HCT116 (cell line): Measurements from ENCODE around the gene CD96. TPM values are rescaled to one million over a fixed set of nuclear protein-coding genes. Genes with fewer than 3 reads are reported as not detected.

Experiments
- ATAC-seq: fragments of 200-7000 bp; cut with Tn5 transposase; 2 replicates; pipeline ENCODE4 v1.9.1; 2020; ENCODE audit warnings: mild to moderate bottlenecking, moderate library complexity
- BruUV-seq: library from RNA; stranded (reverse); fragments of 400-500 nt; replicated peaks from 2 replicates; lab custom pipeline; 2021; lab: Mats Ljungman, UMichigan
- CTCF ChIA-PET: fragments of 300-600 bp; sonication (Branson Sonifier 250); formaldehyde crosslinking; loops from one replicate; lab custom pipeline; 2021; ENCODE audit warnings: antibody characterized with exemption; lab: Charles Lee
- POLR2A ChIA-PET: fragments of 300-600, 350-600 bp; sonication (Branson Sonifier 250); formaldehyde crosslinking; loops from one replicate; lab custom pipeline; 2021; ENCODE audit warnings: antibody characterized with exemption; lab: Charles Lee
- RAD21 ChIA-PET, 2 experiments: fragments of 300-600 bp; sonication (Branson Sonifier 250); formaldehyde crosslinking; loops; one replicate each; lab custom pipeline; 2023; ENCODE audit warnings: low total read pairs in 2 of 2; ENCODE audit not compliant: uncharacterized antibody in 2 of 2, unreplicated experiment in 2 of 2, low non-redundant PET in 1 of 2; lab: Charles Lee
- DNase-seq: peaks from one replicate; pipeline ENCODE4 v3.0.0-alpha.2; 2010; ENCODE audit warnings: low read depth, low spot score
- H2AFZ ChIP-seq: fragments of 200-600 bp; shearing (Covaris generic), sonication (generic); 2 replicates; pipeline ENCODE4 v1.6.1; 2017; ENCODE audit warnings: low read depth, mixed run types, mixed read lengths, antibody characterized with exemption, low read length; ENCODE audit not compliant: poor library complexity, severe bottlenecking
- H3K27ac ChIP-seq: 2 replicates; pipeline ENCODE4 v1.5.1; 2012; ENCODE audit warnings: low read depth, low read length
- H3K27me3 ChIP-seq: fragments of 200-600 bp; sonication (generic); 2 replicates; pipeline ENCODE4 v1.6.1; 2016; ENCODE audit warnings: mixed run types, low read length, mixed read lengths; ENCODE audit not compliant: insufficient read depth
- H3K36me3 ChIP-seq, 2 experiments: fragments of 200-500 bp in 1 of 2; fragments of 200-600 bp in 1 of 2; sonication (Bioruptor generic) in 1 of 2; sonication (generic) in 1 of 2; 2 replicates each; pipeline versions ENCODE4 v1.5.1 to v1.6.1; 2014 to 2016; ENCODE audit warnings: low read length in 2 of 2, inconsistent platforms in 1 of 2, mixed read lengths in 1 of 2, mixed run types in 1 of 2; ENCODE audit not compliant: insufficient read depth in 2 of 2, control insufficient read depth in 1 of 2
- H3K4me1 ChIP-seq, 2 experiments: fragments of 200-600 bp in 1 of 2; sonication (generic) in 1 of 2; 2 replicates each; pipeline versions ENCODE4 v1.5.1 to v1.6.1; 2012 to 2017; ENCODE audit warnings: low read length in 2 of 2, inconsistent platforms in 1 of 2, mild to moderate bottlenecking in 1 of 2, mixed read lengths in 1 of 2, mixed run types in 1 of 2, moderate library complexity in 1 of 2; ENCODE audit not compliant: insufficient read depth in 2 of 2, control insufficient read depth in 1 of 2
- H3K4me2 ChIP-seq: fragments of 200-600 bp; sonication (generic); 2 replicates; pipeline ENCODE4 v1.6.1; 2017; ENCODE audit warnings: mixed run types, low read length, mixed read lengths
- H3K4me3 ChIP-seq, 2 experiments: fragments of 200-600 bp in 1 of 2; sonication (generic) in 1 of 2; replicated peaks in 1 of 2; 2 replicates each; pipeline ENCODE4 v1.5.1; 2011 to 2016; ENCODE audit warnings: low read length in 2 of 2, control low read depth in 1 of 2, low read depth in 1 of 2, mild to moderate bottlenecking in 1 of 2, mixed read lengths in 1 of 2, mixed run types in 1 of 2
- H3K79me2 ChIP-seq: fragments of 200-600 bp; sonication (generic); 2 replicates; pipeline ENCODE4 v1.6.1; 2017; ENCODE audit warnings: mild to moderate bottlenecking, mixed run types, low read length, moderate library complexity, mixed read lengths; ENCODE audit not compliant: insufficient read depth
- H3K9ac ChIP-seq: fragments of 200-600 bp; sonication (generic); 2 replicates; pipeline ENCODE4 v1.6.1; 2016; ENCODE audit warnings: low read length, mixed read lengths
- H3K9me2 ChIP-seq: fragments of 200-600 bp; sonication (generic), shearing (Covaris generic); 2 replicates; pipeline ENCODE4 v1.6.1; 2017; ENCODE audit warnings: mixed run types, mild to moderate bottlenecking, moderate library complexity; ENCODE audit not compliant: insufficient read depth
- H3K9me3 ChIP-seq, 2 experiments: fragments of 200-500 bp in 1 of 2; fragments of 200-600 bp in 1 of 2; sonication (Bioruptor generic) in 1 of 2; sonication (generic) in 1 of 2; 2 replicates each; pipeline ENCODE4 v1.6.1; 2014 to 2017; ENCODE audit warnings: low read length in 2 of 2, mixed read lengths in 2 of 2, inconsistent platforms in 1 of 2, low read depth in 1 of 2, mild to moderate bottlenecking in 1 of 2, mixed run types in 1 of 2, moderate library complexity in 1 of 2; ENCODE audit not compliant: control insufficient read depth in 1 of 2, insufficient read depth in 1 of 2
- H4K20me1 ChIP-seq: fragments of 200-600 bp; sonication (generic), shearing (Covaris generic); 2 replicates; pipeline ENCODE4 v1.6.1; 2017; ENCODE audit warnings: mixed run types, mild to moderate bottlenecking, moderate library complexity; ENCODE audit not compliant: insufficient read depth
- ATF3 ChIP-seq: IDR thresholded peaks from 2 replicates; pipeline ENCODE4 v1.6.1; 2012
- CTCF ChIP-seq, 3 experiments: fragments of 200-600 bp in 1 of 3; sonication (generic) in 1 of 3; IDR thresholded peaks in 2 of 3; conservative IDR thresholded peaks in 1 of 3; 2 replicates each; pipeline ENCODE4 v1.5.1; 2012 to 2017; ENCODE audit warnings: low read depth in 2 of 3, low read length in 2 of 3, antibody characterized with exemption in 1 of 3, borderline replicate concordance in 1 of 3, control low read depth in 1 of 3, mild to moderate bottlenecking in 1 of 3, mixed read lengths in 1 of 3, mixed run types in 1 of 3, moderate library complexity in 1 of 3; ENCODE audit not compliant: insufficient read depth in 1 of 3
- EGR1 ChIP-seq: IDR thresholded peaks from 2 replicates; pipeline ENCODE4 v1.6.1; 2012; ENCODE audit warnings: low read depth
- ELF1 ChIP-seq: IDR thresholded peaks from 2 replicates; pipeline ENCODE4 v1.6.1; 2012; ENCODE audit warnings: low read depth, borderline replicate concordance
- EZH2 ChIP-seq: fragments of 200-600 bp; sonication (generic); IDR thresholded peaks from 2 replicates; pipeline ENCODE4 v1.6.1; 2017; ENCODE audit warnings: antibody characterized with exemption, mixed run types
- EZH2phosphoT487 ChIP-seq: fragments of 200-600 bp; IDR thresholded peaks from 2 replicates; pipeline ENCODE4 v1.6.1; 2018; ENCODE audit warnings: antibody characterized with exemption, borderline replicate concordance
- JUND ChIP-seq: IDR thresholded peaks from 2 replicates; pipeline ENCODE4 v1.6.1; 2012
- POLR2A ChIP-seq: IDR thresholded peaks from 2 replicates; pipeline ENCODE4 v1.7.0; 2011; ENCODE audit warnings: borderline replicate concordance; ENCODE audit not compliant: insufficient read depth, insufficient read length; ENCODE audit errors: extremely low read depth
- RAD21 ChIP-seq: IDR thresholded peaks from 2 replicates; pipeline ENCODE4 v1.6.1; 2012; ENCODE audit warnings: low read depth, mild to moderate bottlenecking
- TCF7L2 ChIP-seq: IDR thresholded peaks from 2 replicates; pipeline ENCODE4 v1.7.0; 2011; ENCODE audit warnings: borderline replicate concordance, inconsistent platforms; ENCODE audit not compliant: insufficient read depth, insufficient read length; ENCODE audit errors: extremely low read depth
- ZBTB33 ChIP-seq: IDR thresholded peaks from 2 replicates; pipeline ENCODE4 v1.6.1; 2011; ENCODE audit warnings: mild to moderate bottlenecking, low read length, moderate library complexity; ENCODE audit not compliant: insufficient replicate concordance; ENCODE audit errors: extremely low read depth
- ZNF274 ChIP-seq: fragments of 200-500 bp; sonication (Bioruptor generic); IDR thresholded peaks from 2 replicates; pipeline ENCODE4 v1.6.1; 2014; ENCODE audit warnings: mild to moderate bottlenecking, low read depth, low read length, inconsistent platforms
- intact Hi-C: fragments of 100-400 bp; cut with micrococcal nuclease; formaldehyde crosslinking; loops from 2 replicates; pipeline ENCODE4 v1.10.0; 2022
- total RNA-seq: library from RNA; stranded (reverse); gene quantifications from one replicate; pipeline ENCODE4 v1.2.1, GENCODE V29; 2021; ENCODE audit not compliant: unreplicated experiment

CD96 gene
- total RNA-seq, 1 experiment from 2014 or later = 0.42 TPM

- H3K4me3 ChIP-seq = peak overlapping the region; percentile 74 to 81
- no peaks in the 10 kb centered on the region for H3K27me3 ChIP-seq
- peak overlapping the region; percentile 75 for H3K9ac ChIP-seq
- no peak overlapping the region for H2AFZ ChIP-seq
- no peaks in the 10 kb centered on the region for H3K9me2 ChIP-seq
- no TSS peak for BruUV-seq
- CTCF ChIA-PET = no interaction called here
- peaks cover 62% of the 10 kb centered on the region for H3K79me2 ChIP-seq
- no peaks in the 10 kb centered on the region for H3K36me3 ChIP-seq
- ATAC-seq = no peak
- no peak for TF ChIP-seq ELF1
- no peak for TF ChIP-seq CTCF (IDR thresholded peaks at IDR 0.05 in 2 of 3, conservative IDR thresholded peaks at IDR 0.05 in 1 of 3; ENCODE audit: borderline replicate concordance in 1 of 3, insufficient read depth in 1 of 3, low read depth in 2 of 3, low read length in 2 of 3)
- TF ChIP-seq TCF7L2 = no peak
- TF ChIP-seq ZBTB33 = no peak
- TF ChIP-seq EGR1 = no peak
- TF ChIP-seq JUND = no peak
- TF ChIP-seq EZH2phosphoT487 = no peak
- TF ChIP-seq ZNF274 = no peak
- no peak for TF ChIP-seq POLR2A
- TF ChIP-seq EZH2 = no peak
- TF ChIP-seq ATF3 = no peak
- TF ChIP-seq RAD21 = no peak
- TF ChIP-seq, all 23 proteins: peak for 0
- H4K20me1 ChIP-seq = no peaks in the 10 kb centered on the region
- peaks cover 23 to 36% of the 10 kb centered on the region in 2 experiments for H3K4me1 ChIP-seq
- no peaks in the 10 kb centered on the region for H3K9me3 ChIP-seq
- ChIA-PET POLR2A (no interaction called here), RAD21 (no interaction called here)
- intact Hi-C loops = no loop called here
- H3K27ac ChIP-seq = peak overlapping the region; percentile 39
- peak overlapping the region; percentile 94 for H3K4me2 ChIP-seq
- DNase-seq = no peak
Measured at GRCh38 chr3:111675846-111676210, 133.8 kb downstream of the CD96 start.
